PC-3 (cell line): ENCODE data around the gene VEZT.

Experiments
- EZH2 ChIP-seq: fragments of 300-600 bp; sonication (generic); IDR thresholded peaks from one replicate; pipeline ENCODE4 v1.6.1; 2017; ENCODE audit warnings: antibody characterized with exemption, mild to moderate bottlenecking, low read length; ENCODE audit not compliant: unreplicated experiment
- EZH2phosphoT487 ChIP-seq: fragments of 300-600 bp; sonication (generic); IDR thresholded peaks from 2 replicates; pipeline ENCODE4 v1.6.1; 2018; ENCODE audit warnings: mild to moderate bottlenecking, antibody characterized with exemption, low read length, borderline replicate concordance
- TF ChIP-seq, protein P1 (sequence below): fragments of 300-600 bp; sonication (generic); conservative IDR thresholded peaks from 2 replicates; pipeline ENCODE4 v1.5.1; 2017; ENCODE audit warnings: antibody characterized with exemption, low read depth, mild to moderate bottlenecking, low read length

DNA sequence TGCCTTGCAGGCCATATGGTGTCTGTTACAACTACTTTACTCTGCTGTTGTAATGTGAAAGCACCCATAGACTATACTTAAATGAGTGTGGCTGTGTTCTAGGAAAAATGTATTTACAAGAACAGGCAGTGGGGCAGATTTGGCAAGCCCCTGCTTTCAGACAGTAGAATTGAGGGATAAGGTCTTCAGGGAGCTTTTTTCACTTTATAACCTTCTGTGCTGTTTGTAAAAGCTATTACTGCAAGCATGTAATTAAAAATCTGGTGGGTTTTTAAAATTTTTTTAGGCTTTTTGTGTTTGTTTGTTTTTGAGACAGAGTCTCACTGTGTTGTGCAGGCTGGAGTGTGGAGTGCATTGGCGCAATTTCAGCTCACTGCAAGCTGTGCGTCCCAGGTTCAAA is 73.9 kb downstream of the VEZT start:
- TF ChIP-seq, protein P1, sequence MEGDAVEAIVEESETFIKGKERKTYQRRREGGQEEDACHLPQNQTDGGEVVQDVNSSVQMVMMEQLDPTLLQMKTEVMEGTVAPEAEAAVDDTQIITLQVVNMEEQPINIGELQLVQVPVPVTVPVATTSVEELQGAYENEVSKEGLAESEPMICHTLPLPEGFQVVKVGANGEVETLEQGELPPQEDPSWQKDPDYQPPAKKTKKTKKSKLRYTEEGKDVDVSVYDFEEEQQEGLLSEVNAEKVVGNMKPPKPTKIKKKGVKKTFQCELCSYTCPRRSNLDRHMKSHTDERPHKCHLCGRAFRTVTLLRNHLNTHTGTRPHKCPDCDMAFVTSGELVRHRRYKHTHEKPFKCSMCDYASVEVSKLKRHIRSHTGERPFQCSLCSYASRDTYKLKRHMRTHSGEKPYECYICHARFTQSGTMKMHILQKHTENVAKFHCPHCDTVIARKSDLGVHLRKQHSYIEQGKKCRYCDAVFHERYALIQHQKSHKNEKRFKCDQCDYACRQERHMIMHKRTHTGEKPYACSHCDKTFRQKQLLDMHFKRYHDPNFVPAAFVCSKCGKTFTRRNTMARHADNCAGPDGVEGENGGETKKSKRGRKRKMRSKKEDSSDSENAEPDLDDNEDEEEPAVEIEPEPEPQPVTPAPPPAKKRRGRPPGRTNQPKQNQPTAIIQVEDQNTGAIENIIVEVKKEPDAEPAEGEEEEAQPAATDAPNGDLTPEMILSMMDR, result no peak
- TF ChIP-seq EZH2 (no peak), EZH2phosphoT487 (no peak)
